Nucleus accumbens (tissue), 56 donors: ENCODE results near the gene RASGRP4.
"Not testable (repeated sequence)": the region's sequence is repeated elsewhere in the genome, so short reads cannot be mapped to it uniquely, and the experiment has no call there.

ENCODE experiments used
- DNase-seq, 56 donors: peaks; one replicate each; lab custom pipeline; 2025; lab: John Stamatoyannopoulos, UW

Gene RASGRP4

GRCh38 chr19:38425810-38426466 is at the start of gene RASGRP4:
Gene RASGRP4 (minus strand): TSS chr19:38426219. CDS start chr19:38426091, 128 bp downstream.
- peak in 17 of 56 donors; percentile 0 to 36 (median 7) for DNase-seq

DNA sequence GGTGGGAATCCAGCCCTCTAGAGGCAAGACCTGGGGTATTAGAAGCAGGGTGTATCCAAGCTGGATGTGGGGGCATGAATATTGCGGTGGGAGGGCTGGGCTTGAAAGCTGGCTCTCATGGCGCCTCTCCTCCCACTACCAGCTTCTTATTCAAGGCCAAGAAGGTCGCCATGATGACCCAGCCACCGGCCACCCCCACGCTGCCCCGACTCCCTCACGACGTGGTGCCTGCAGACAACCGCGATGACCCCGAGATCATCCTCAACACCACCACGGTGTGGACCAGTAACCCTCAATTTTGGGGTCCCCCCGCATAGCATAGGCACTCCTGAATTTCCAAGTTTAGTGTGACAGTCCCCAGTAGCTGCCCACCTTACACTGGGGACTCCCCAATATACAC is 49.2 kb upstream of the RASGRP4 start:
- no peak for DNase-seq

DNA sequence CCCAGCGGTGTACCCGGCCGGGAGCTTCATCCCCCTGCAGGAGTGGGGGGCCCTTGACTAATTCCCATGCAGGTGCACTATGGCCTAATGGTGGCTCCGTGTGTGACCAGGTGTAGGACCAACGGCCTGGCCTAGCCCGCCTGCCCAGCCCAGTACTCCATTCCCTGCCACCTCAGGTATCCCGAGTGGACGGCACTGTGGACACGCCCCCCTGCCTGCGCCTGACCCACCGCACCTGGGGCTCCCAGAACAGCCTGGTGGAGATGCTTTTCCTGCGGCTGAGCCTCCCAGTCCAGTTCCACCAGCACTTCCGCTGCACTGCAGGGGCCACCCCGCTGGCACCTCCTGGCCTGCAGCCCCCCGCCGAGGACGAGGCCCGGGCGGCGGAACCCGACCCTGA is 47.2 kb upstream of the RASGRP4 start:
- DNase-seq = no peak

- DNase-seq = not testable (repeated sequence)
Observed at GRCh38 chr19:38472725-38473124, 46.7 kb upstream of the RASGRP4 start.

DNA sequence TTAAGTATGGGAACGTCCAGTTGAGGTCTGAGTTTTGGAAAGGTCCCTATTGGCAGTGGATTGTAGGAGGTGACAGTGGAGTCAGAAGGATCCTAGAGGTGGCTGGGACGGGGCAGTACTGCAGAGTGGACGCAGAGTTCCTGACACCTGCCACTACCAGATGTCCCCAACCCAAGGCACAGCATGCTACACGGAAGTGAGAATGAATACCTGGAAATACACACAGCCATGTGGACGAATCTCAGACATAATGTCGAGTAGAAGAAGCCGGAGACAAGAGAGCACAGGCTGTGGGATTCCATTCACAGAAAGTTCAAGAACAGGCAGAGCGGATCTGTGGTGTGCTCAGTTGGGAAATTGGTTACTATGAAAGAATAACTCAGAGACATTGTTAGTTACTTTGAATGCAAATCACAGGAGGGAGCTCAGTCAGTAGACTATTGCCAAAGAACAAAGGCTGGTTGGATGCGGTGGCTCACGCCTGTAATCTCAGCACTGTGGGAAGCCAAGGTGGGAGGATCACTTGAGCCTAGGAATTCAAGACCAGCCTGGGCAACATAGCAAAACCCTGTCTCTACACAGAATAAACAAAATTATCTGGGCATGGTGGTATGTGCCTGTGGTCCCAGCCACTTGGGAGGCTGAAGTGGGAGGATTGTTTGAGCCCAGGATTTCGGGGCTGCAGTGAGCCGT is 44.9 kb upstream of the RASGRP4 start:
- DNase-seq = no peak

DNA sequence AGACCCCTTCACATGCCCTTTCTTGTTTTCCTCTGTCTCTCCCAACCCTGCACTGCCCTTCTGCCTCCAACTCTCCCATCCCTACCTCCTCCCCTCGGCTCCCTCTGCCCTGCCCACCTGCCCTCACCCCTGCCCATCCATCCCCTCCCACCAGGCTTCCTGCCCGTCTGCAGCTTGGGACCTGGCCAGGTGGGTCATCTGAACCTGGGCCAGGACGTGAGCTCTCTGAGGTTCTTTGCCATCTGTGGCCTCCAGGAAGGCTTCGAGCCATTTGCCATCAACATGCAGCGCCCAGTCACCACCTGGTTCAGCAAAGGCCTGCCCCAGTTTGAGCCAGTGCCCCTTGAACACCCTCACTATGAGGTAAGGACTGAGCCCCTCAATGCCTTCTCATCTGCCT is 43.1 kb upstream of the RASGRP4 start:
- no peak for DNase-seq

GRCh38 chr19:38467541-38468525 is 41.8 kb upstream of the RASGRP4 start:
- no peak for DNase-seq

DNA sequence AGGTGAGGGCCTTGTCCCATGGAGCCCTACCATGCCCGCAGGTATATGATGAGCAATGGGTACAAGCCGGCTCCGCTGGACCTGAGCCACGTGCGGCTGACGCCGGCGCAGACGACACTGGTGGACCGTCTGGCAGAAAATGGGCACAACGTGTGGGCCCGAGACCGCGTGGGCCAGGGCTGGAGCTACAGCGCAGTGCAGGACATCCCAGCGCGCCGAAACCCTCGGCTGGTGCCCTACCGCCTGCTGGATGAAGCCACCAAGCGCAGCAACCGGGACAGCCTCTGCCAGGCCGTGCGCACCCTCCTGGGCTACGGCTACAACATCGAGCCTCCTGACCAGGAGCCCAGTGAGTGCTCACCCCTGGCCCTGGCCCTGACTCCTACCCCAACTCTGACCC is 40.0 kb upstream of the RASGRP4 start:
- no peak for DNase-seq

DNA sequence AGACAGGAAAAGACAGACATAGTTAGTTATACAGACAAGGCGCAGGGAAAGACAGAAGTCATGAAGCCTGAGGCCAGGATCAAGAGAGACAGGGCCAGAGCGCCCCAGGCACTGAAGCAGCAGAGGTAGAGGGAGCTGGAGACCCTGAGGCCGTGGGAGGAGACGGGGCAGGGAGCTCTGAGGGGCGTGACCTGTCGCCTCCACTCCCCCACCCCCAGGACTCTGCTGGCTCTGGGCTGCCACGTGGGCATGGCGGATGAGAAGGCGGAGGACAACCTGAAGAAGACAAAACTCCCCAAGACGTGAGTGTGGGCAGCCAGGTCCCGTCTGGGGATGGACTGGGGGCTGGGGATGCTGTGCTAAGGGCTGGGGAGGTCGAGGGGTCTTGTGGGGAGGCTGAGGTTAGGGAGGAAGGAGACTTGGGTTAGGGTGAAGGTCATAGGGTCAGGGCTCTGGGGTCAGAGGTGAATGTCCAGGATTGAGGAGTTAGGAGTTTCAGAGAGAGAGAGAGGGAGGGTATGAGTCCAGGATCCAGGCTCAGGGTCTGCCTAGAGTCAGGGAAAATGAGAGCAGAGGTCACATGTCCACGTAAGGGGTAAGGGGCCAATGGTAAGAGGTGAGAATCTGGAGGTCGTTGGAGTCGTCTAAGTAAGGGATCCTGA is 38.5 kb upstream of the RASGRP4 start:
- no peak for DNase-seq

DNA sequence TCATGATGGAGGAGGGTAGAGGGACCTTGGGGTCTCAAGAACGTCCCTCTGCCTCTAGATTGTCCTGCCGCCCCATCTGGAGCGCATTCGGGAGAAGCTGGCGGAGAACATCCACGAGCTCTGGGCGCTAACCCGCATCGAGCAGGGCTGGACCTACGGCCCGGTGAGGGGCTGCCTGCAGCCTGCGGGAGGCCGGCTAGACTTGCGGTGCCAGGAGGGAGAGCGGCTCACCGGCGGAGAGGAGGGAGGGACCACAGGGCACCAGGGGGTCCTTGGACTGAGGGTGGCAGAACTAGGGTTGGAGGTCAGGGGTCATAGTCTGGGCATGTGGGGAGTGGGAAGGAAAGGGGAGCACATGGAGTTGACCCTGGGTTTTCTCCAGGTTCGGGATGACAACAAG is 37.3 kb upstream of the RASGRP4 start:
- no peak for DNase-seq

DNA sequence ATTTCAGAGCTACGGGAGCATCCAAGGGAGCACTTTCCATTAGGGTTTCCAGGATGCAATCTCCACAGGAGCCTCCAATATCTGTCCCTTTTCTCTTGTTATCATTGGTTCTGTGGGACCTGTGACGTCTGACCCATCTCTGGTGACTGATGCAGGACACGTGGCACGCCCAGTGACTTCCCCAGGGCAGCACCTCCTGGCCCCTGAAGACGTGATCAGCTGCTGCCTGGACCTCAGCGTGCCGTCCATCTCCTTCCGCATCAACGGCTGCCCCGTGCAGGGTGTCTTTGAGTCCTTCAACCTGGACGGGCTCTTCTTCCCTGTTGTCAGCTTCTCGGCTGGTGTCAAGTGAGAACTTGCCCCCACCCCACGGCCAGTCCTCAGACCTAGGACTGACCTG is 33.0 kb upstream of the RASGRP4 start:
- no peak for DNase-seq

DNA sequence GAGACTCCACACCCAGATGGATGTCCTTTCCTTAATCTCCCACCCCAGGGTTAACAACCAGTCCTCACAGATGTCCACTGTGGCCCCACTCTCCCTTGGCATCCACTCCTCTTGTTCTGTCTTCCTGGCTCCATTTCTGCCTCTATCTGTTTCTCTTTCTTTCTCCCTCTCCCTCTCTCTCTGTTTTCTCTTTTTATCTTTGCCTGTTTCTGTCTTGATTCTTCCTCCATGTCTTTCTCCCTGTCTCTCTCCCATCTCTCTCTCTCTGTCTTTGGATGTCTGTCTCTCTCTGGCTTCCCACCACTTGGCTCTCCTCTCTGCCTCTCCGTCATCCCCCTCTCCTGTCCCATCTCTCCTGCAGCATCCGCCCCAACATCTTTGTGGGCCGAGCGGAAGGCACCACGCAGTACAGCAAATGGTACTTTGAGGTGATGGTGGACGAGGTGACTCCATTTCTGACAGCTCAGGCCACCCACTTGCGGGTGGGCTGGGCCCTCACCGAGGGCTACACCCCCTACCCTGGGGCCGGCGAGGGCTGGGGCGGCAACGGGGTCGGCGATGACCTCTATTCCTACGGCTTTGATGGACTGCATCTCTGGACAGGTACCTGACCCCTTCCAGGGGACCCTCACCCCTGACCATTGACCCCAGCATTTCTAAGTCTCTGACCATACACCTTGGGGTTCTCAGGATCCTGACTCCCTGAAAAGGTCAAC is 31.8 kb upstream of the RASGRP4 start:
- no peak for DNase-seq

DNA sequence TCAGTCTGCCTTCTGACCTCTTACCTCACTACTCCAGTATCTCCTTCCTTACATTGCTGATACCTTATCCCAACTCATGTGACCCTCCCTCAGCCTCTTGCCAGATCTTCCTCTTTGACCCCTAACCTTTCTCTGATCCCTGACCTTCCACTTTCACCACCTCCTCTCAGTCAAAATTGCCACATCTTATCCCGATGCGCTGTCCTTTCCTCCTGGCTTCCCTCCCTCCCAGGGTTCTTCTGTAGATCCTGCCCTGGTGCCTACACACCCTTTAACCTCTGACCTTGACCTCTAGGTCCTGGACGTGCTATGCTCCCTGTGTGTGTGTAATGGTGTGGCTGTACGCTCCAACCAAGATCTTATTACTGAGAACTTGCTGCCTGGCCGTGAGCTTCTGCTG is 31.2 kb upstream of the RASGRP4 start:
- DNase-seq = no peak

GRCh38 chr19:38455031-38455430 is 29.0 kb upstream of the RASGRP4 start:
- DNase-seq = no peak

- no peak for DNase-seq
Observed at GRCh38 chr19:38453596-38453995, 27.6 kb upstream of the RASGRP4 start.

DNA sequence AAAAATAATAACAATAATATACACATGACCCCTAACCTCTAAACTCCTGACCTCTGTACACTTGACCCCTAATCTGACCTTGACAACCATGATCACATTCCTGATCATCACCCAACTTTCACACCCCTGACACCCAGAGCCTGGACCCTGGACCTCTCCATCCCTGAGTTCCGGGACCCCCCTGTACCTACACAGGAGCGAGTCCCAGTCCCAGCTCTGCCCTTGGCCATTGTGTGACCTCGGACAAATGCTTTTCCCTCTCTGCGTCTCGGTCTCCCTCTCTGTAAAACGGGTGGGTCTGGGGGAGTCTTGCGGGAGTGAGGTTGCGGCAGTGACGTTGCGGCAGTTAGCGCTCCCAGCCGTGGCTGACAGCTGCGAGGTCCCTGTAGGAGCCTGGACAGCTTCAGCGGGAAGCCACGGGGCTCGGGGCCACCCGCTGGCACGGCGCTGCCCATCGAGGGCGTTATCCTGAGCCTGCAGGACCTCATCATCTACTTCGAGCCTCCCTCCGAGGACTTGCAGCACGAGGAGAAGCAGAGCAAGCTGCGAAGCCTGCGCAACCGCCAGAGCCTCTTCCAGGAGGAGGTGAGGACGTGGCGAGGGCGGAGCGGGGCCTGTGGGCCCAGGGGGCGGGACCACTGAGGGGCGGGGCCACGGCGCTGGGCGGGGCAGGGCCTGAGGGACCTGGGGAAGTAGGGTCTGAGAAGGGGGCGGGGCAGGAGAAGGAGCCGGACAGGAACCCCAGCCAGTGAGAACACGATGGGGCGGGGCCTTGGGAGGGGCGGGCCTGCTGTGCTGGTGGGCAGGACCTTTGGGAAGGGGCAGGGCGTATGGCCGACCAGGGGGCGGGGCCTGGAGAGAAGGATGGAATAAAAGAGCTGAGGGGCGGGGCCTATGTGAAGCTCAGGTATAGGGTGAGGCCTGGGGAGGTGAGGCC is 26.7 kb upstream of the RASGRP4 start:
- DNase-seq = peak in 2 of 56 donors; percentile 3 to 36

- DNase-seq = no peak
Observed at GRCh38 chr19:38451629-38452028, 25.6 kb upstream of the RASGRP4 start.

GRCh38 chr19:38451036-38451435 is 25.0 kb upstream of the RASGRP4 start:
- DNase-seq = no peak

DNA sequence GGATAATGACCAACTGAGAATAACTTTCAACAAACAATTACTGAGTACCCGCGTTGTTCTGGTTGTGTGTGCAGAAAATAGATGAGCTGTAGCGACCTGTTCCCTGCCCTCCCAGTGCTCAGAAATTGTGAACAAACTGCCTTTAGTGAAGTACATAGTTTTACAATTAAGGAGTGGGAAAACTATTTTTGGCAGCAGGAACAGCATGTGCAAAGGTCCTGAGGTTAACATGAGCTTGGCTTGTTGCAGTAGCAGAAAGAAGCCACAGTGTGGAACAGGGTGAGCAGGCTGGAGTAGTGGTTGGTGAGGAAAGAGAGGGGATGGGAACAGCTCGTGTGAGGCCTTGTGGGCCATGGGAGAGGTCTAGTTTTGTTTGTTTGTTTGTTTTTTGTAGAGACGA is 23.5 kb upstream of the RASGRP4 start:
- DNase-seq = no peak
